HepG2 (cell line): ENCODE results near the gene SLC29A1.

Experiments
- AHR ChIP-seq: IDR thresholded peaks from 2 replicates; pipeline ENCODE4 v1.6.1; 2018; ENCODE audit warnings: missing genetic modification reagents, missing compliant biosample characterization
- AKAP8 ChIP-seq: sonication (generic); formaldehyde crosslinking; IDR thresholded peaks from 2 replicates; pipeline ENCODE4 v1.5.1; 2020; ENCODE audit warnings: mild to moderate bottlenecking, missing genetic modification reagents
- HOXD1 ChIP-seq: sonication (generic); formaldehyde crosslinking; IDR thresholded peaks from 2 replicates; pipeline ENCODE4 v1.5.0; 2020; ENCODE audit warnings: missing genetic modification reagents
- TCF12 ChIP-seq, 2 experiments: fragments of 450-650 bp in 1 of 2; sonication (generic) in 1 of 2; formaldehyde crosslinking in 1 of 2; IDR thresholded peaks; 2 replicates each; pipeline versions ENCODE4 v1.6.1 to v1.8.0; 2017 to 2022; ENCODE audit warnings: antibody characterized with exemption in 1 of 2, mild to moderate bottlenecking in 1 of 2, missing genetic modification reagents in 1 of 2, moderate library complexity in 1 of 2

DNA sequence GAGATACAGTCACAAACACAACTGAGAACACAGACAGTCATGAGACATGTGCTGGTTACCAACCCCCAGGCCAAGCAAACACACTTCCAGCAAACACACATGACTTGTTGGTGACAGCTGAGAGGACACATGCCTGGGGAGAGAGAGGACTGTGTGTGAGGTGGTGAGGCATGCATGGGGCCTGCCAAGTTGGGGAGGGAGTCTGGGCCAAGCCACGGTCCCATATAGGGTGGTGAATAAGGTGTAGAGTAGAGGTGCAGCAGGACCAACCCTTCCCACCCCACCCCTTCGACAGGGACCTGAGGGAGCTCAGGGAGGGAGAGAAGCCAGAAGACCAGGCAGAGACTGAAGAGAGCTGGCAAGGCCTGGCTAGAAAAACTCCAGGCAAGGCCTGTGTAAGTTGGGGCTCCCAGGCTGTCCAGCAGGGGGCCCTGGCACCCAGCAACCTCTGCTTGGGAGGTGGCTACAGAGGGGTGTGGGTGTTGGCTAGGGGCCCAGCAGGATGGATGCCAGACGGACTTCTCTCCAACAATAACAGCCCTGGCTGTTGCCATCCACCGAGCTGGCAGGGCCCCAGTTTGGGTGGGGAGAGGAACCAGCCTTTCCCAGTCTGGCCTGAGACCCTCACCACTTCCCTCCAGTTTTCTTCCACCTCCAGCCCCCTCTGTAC lies 2.0 kb upstream of the SLC29A1 start:
- TF ChIP-seq TCF12 (IDR thresholded peaks at IDR 0.05) = no peak
- TF ChIP-seq TCF12 (CRISPR knock-in tag; IDR thresholded peaks at IDR 0.05) = no peak
- no peak; the same call in 1 of the 2 replicates for TF ChIP-seq AKAP8 (CRISPR knock-in tag)
- TF ChIP-seq AHR (CRISPR knock-in tag) = no peak
- TF ChIP-seq HOXD1 = no peak
